ENCODE results near the gene DTNA.
"Not testable (repeated sequence)": the region's sequence is repeated elsewhere in the genome, so short reads cannot be mapped to it uniquely, and the experiment has no call there.

The DTNA gene

GRCh38 chr18:34726286-34727004, 16.3 kb downstream of the DTNA start:
- DNase-seq: no peak

GRCh38 chr18:34729264-34729663, 19.2 kb downstream of the DTNA start:
- peak in 1 of 2 experiments; percentile 33 for DNase-seq

GRCh38 chr18:34729740-34730355, 19.8 kb downstream of the DTNA start:
- no peak for DNase-seq

GRCh38 chr18:34730774-34731173, 20.7 kb downstream of the DTNA start:
- no peak for DNase-seq

- no peak for DNase-seq
Measured at GRCh38 chr18:34734056-34734455, 24.0 kb downstream of the DTNA start.

GRCh38 chr18:34734526-34734925, 24.4 kb downstream of the DTNA start:
- DNase-seq: not testable (repeated sequence)

- DNase-seq: peak in 1 of 2 experiments; percentile 17
Measured at GRCh38 chr18:34738175-34738894, 28.2 kb downstream of the DTNA start.

GRCh38 chr18:34740101-34740500, 30.0 kb downstream of the DTNA start:
- no peak for DNase-seq

- DNase-seq: no peak
Measured at GRCh38 chr18:34740724-34741123, 30.6 kb downstream of the DTNA start.

GRCh38 chr18:34741401-34741800, 31.3 kb downstream of the DTNA start:
- DNase-seq: no peak

GRCh38 chr18:34742891-34743341, 32.8 kb downstream of the DTNA start:
- DNase-seq: no peak

- no peak for DNase-seq
Measured at GRCh38 chr18:34744569-34744968, 34.5 kb downstream of the DTNA start.

GRCh38 chr18:34746614-34747013, 36.5 kb downstream of the DTNA start:
- DNase-seq: peak in 1 of 2 experiments; percentile 48

GRCh38 chr18:34749721-34750120, 39.6 kb downstream of the DTNA start:
- DNase-seq: no peak

- DNase-seq: peak in 1 of 2 experiments; percentile 73
Measured at GRCh38 chr18:34752056-34752455, 42.0 kb downstream of the DTNA start.

- no peak for DNase-seq
Measured at GRCh38 chr18:34754300-34754699, 44.2 kb downstream of the DTNA start.

- DNase-seq: no peak
Measured at GRCh38 chr18:34757666-34758065, 47.6 kb downstream of the DTNA start.

- DNase-seq: no peak
Measured at GRCh38 chr18:34758378-34758948, 48.4 kb downstream of the DTNA start.

- DNase-seq: no peak
Measured at GRCh38 chr18:34760444-34760843, 50.3 kb downstream of the DTNA start.

GRCh38 chr18:34764451-34764850, 54.4 kb downstream of the DTNA start:
- DNase-seq: no peak

GRCh38 chr18:34767601-34768027, 57.5 kb downstream of the DTNA start:
- no peak for DNase-seq

- DNase-seq: no peak
Measured at GRCh38 chr18:34771958-34772357, 61.9 kb downstream of the DTNA start.

- DNase-seq: no peak
Measured at GRCh38 chr18:34772887-34773286, 62.8 kb downstream of the DTNA start.
